ENCODE measurements around the gene RRAD.

RRAD gene

DNA sequence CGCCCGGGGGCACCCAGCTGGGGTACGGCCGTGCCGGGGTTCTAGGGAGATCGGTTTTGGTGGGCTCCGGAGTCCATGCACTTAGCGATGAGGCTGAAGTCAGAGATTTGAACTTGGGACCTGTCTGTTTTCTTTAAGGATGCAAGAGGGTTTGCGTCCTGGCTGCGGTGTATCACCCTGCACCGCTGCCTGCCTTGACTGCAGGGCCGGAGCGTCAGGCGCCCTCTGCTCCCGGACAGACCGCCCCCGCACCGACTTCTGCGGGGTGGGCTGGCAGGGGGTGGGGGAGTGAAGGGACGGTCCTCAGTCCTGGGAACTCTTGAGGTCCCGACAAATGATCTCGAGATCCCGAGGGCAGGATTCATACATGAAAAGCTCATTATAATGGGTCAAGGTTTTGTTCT is 44.3 kb downstream of the RRAD start:
- DNase-seq (ENCODE audit: low spot score) = no peak

DNA sequence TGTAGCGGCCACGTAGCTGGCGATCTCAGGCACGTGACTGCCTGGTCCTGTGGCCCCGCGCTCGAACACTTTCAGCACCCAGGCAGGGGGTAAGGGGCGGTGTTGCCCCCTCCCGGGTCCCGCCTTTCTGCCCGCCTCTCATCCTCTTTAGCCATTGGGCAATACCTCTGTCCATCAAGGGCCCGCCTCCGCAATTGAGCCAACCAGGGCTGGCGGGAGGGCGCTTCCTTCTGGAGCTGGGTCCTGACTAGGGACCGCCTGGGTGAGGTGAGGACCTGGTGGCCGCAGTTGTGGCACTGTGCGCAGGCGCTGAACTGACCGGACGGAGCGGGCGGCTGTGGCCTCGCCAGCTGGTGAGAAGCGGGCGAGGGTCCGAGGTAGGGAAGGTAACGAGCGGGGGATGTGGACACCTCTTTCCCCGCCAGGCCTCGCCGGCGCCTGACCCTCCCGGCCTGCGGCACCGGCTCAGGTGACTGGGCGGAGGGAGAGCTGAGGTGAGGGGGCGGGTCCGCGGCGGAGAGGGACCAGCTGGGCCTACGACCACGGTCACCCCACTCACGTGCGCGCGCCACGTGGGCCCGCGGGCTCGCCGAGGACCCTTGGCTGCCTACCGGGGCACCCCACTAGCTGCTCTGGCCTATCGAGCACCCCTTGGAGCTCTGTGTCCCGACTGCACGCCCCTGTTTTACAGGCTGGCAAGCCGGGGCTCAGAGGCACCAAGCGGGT is 44.9 kb downstream of the RRAD start, which contains the start of gene PDP2:
Gene PDP2 (plus strand): TSS at position 228 of the 726 bp plus-strand sequence. CDS start 3,770 bp downstream, outside the sequence.
- DNase-seq (ENCODE audit: low spot score) = peak; percentile 96

DNA sequence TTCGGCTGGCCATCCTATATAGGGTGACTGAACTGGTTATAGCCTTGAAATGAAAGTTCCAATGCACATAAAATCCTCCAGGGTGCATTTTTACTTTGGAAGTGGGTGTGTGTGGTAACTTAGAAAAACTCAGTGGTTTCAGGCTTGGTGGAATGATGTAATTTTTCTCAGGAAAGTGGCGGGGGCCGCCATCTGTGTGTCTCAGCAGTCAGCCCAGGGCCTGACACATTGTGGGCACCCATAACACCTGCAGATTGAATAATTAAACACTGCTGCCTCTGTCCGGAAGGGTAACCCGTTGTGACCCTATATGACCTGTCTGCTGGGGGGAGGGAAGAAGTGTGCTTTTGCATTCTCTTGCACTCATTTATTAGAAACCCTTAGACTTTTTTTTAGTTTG is 47.3 kb downstream of the RRAD start:
- DNase-seq (ENCODE audit: low spot score) = no peak

DNA sequence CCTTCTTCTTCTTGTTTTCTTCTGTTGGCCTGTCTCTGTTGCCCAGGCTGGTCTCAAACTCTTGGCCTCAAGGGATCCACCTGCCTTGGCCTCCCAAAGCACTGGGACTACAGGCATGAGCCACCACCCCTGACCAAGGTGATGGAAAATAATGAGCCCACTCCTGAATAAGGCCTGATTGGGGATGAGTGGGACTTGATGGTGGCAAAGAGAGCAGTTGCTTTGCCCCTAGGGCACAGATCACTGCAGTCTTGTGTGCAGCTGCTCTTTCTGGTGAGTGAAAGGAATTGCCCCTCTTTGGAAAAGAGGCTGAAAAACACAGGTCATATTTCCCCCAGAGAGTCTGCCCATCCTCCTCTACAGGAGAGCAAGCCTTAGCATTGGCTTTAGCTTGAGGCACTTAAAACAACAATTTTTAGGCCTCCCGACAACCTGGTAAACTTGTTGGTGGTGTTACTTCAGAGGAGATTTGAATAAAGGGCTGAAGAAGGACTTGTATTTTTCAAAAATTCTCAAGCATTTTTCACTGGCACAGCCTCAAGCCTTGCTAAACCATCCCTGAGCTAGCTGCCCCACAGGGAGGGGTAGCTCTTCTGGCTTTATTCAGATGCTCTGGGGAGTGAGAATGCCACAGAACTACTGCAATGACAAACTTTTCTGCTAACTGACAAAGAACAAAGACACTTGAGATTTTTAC is 51.1 kb downstream of the RRAD start:
- DNase-seq (ENCODE audit: low spot score) = no peak

DNA sequence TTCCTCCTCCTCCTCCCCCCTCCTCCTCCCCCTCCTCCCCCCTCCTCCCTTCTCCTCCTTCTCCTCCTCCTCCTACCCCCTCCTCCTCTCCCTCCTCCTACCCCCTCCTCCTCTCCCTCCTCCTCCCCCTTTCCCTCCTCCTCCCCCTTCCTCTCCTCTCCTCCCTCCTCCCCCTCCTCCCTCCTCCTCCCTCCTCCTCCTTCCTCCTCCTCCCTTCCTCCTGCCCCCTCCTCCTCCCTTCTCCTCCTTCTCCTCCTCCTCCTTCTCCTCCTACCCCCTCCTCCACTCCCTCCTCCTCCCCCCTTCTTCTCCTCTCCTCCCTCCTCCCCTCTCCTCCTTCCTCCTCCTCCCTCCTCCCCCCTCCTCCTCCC is 51.7 kb downstream of the RRAD start:
- DNase-seq (ENCODE audit: low spot score) = no peak

DNA sequence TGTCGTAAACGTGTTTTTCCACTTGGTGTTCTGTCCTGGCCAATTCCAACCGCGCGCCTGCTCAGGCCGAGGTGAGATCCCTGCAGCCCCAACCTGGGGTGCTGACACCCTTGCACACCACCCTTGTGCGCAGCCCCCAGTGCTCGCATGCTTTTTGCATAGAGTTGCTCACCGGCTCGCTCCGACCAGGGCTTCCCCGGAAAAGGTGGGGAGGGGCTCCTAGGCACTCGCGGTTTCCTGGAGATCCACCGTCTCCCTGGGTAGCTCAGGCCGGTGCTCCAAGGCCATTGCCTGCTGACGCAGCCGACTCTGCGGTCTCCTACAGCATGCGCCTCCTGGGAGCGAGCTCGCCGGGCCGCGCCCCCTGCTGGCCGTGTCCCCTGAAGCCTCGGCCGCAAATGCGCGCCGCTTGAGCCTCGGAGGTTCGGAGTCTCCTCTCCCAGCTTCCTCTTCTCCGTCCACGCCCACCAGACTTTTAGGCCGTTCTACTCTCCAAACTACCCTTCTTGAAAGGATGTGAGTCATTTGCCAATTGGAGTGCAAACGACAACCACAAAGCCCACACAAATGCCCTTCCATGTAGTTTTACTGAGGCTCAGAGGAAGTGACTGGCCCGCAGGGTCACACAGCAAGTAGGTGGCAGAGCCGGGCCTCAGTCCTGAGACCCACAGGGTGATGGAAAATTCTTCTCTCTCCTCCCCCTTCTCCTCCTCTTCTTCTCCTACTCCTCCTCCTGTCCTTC is 52.2 kb downstream of the RRAD start:
- peak; percentile 92 for DNase-seq (ENCODE audit: low spot score)

DNA sequence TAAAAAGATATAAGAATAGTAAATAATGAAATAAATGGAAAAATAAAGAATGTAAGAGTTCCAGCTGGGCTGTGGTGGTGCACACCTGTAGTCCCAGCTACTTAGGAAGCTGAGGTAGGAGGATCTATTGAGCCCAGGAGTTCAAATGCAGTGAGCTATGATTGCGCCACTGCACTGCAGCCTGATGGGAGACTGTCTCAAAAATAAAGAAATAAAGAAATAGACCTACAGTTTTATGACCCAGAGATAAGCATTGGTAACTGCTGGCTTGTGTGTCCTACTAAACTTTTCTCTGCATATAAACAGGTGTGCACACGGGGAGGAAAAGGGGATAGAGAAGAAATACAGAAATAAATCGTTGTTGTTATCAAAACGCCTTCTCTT is 52.8 kb downstream of the RRAD start:
- DNase-seq (ENCODE audit: low spot score) = no peak

DNA sequence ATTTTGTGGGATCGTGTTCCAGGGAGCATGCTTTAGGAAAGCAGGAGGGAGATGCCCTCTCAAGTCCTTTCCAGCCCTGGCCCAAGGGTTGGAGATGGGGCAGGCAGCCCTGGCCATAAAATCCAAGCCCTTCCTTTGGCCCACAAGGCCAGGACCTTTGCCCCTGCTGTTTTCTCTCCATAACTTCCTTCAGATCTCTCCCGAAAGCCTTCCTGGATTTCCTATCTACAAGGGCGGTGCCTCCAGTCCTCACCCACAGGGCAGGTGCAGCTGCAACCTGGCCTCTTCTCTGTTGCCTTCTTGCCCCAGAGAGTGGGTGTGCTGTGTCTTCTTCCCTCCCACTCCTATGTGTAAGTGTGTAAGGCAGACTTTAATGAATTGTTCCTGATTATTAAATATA is 53.5 kb downstream of the RRAD start:
- DNase-seq (ENCODE audit: low spot score) = no peak

All from pons (tissue), 1 donor.